A549 (cell line): ENCODE measurements around the gene PPP2R5B. TPM values are rescaled to one million over a fixed set of nuclear protein-coding genes. Genes with fewer than 3 reads are reported as not detected.

Experiments used
- ATAC-seq, 2 experiments: fragments of 200-7000 bp in 1 of 2; fragments of >200 bp in 1 of 2; cut with Nextera tagmentation in 1 of 2; cut with Tn5 transposase in 1 of 2; 3 replicates each; pipeline versions ENCODE4 v1.8.0 to v1.9.1; 2018 to 2020; ENCODE audit warnings: mild to moderate bottlenecking in 1 of 2, moderate library complexity in 1 of 2
- CTCF ChIA-PET: fragments of 300-600 bp; sonication (Branson Sonifier 250); formaldehyde crosslinking; extraction: SDS; loops from one replicate; lab custom pipeline; 2021; ENCODE audit warnings: antibody characterized with exemption, inconsistent platforms; lab: Yijun Ruan, JAX
- POLR2A ChIA-PET: fragments of 350-600 bp; formaldehyde crosslinking; extraction: SDS; loops from one replicate; lab custom pipeline; 2021; ENCODE audit warnings: antibody characterized with exemption, inconsistent platforms; lab: Yijun Ruan, JAX
- DNase-seq, 2 experiments: peaks; one replicate each; pipeline versions ENCODE4 v3.0.0 to v3.0.0-alpha.2; 2011 to 2016; ENCODE audit warnings: low read depth in 1 of 2, low spot score in 1 of 2
- FAIRE-seq: peaks from 2 replicates; lab custom pipeline; 2011; peaks lifted over from hg19 to GRCh38; lab: Jason Lieb, UNC
- H3K27ac ChIP-seq, 2 experiments: fragments of >200 bp; sonication (Bioruptor Twin); formaldehyde crosslinking; 3 replicates each; pipeline ENCODE4 v1.5.1; 2016 to 2017
- H3K4me1 ChIP-seq: fragments of >200 bp; sonication (Bioruptor Twin); formaldehyde crosslinking; 3 replicates; pipeline ENCODE4 v1.6.1; 2016
- H3K4me2 ChIP-seq: fragments of >200 bp; sonication (Bioruptor Twin); formaldehyde crosslinking; 3 replicates; pipeline ENCODE4 v1.6.1; 2016
- H3K4me3 ChIP-seq: fragments of >200 bp; sonication (Bioruptor Twin); formaldehyde crosslinking; 3 replicates; pipeline ENCODE4 v1.5.1; 2016
- H3K9me3 ChIP-seq: fragments of >200 bp; sonication (Bioruptor Twin); formaldehyde crosslinking; 3 replicates; pipeline ENCODE4 v1.6.1; 2016
- BCL3 ChIP-seq: fragments of >200 bp; sonication (Bioruptor Twin); formaldehyde crosslinking; IDR thresholded peaks from 3 replicates; pipeline ENCODE4 v1.6.1; 2016
- BHLHE40 ChIP-seq: IDR thresholded peaks from 2 replicates; pipeline ENCODE4 v1.6.1; 2012; ENCODE audit warnings: low read depth, low read length, inconsistent platforms
- CBX8 ChIP-seq: fragments of 200-600 bp; sonication (generic); IDR thresholded peaks from 2 replicates; pipeline ENCODE4 v1.6.1; 2016
- EHF ChIP-seq: fragments of 250-450 bp; sonication (Bioruptor Pico); IDR thresholded peaks from 2 replicates; pipeline ENCODE4 v1.5.0; 2020; ENCODE audit warnings: mild to moderate bottlenecking
- EP300 ChIP-seq, 2 experiments: fragments of >200 bp; sonication (Bioruptor Twin); formaldehyde crosslinking; IDR thresholded peaks; 2 replicates in 1 of 2; 3 replicates in 1 of 2; pipeline ENCODE4 v1.6.1; 2016 to 2017
- FOSL2 ChIP-seq, 2 experiments: fragments of 450-650 bp in 1 of 2; fragments of >200 bp in 1 of 2; sonication (Bioruptor Twin) in 1 of 2; formaldehyde crosslinking; IDR thresholded peaks; 2 replicates each; pipeline versions ENCODE4 v1.5.0 to v1.6.1; 2016 to 2020; ENCODE audit warnings: mild to moderate bottlenecking in 1 of 2, moderate library complexity in 1 of 2
- FOXS1 ChIP-seq: fragments of 250-450 bp; sonication (Bioruptor Pico); IDR thresholded peaks from 2 replicates; pipeline ENCODE4 v1.5.0; 2020; ENCODE audit warnings: mild to moderate bottlenecking, moderate library complexity
- GATA3 ChIP-seq: IDR thresholded peaks from 2 replicates; pipeline ENCODE4 v1.6.1; 2012; ENCODE audit warnings: borderline replicate concordance
- HOXB13 ChIP-seq: fragments of 250-450 bp; sonication (Bioruptor Pico); IDR thresholded peaks from 2 replicates; pipeline ENCODE4 v1.5.0; 2020; ENCODE audit warnings: low read depth, mild to moderate bottlenecking, moderate library complexity
- JUNB ChIP-seq: fragments of >200 bp; sonication (Bioruptor Twin); formaldehyde crosslinking; IDR thresholded peaks from 2 replicates; pipeline ENCODE4 v1.6.1; 2016
- MAFK ChIP-seq: fragments of 450-650 bp; IDR thresholded peaks from 2 replicates; pipeline ENCODE4 v1.6.1; 2014; ENCODE audit not compliant: partially characterized antibody
- MAX ChIP-seq: IDR thresholded peaks from 2 replicates; pipeline ENCODE4 v1.6.1; 2012
- MAZ ChIP-seq: fragments of 150-350 bp; IDR thresholded peaks from 2 replicates; pipeline ENCODE4 v1.6.1; 2014; ENCODE audit warnings: antibody characterized with exemption, low read depth, low read length, borderline replicate concordance
- POLR2A ChIP-seq: IDR thresholded peaks from 2 replicates; pipeline ENCODE4 v1.6.1; 2012; ENCODE audit warnings: mild to moderate bottlenecking, low read length
- RNF2 ChIP-seq: fragments of 200-600 bp; sonication (generic); IDR thresholded peaks from 2 replicates; pipeline ENCODE4 v1.6.1; 2016; ENCODE audit warnings: low read depth, mild to moderate bottlenecking, antibody characterized with exemption, moderate library complexity, borderline replicate concordance
- SREBF2 ChIP-seq: fragments of 450-650 bp; IDR thresholded peaks from 2 replicates; pipeline ENCODE4 v1.6.1; 2014; ENCODE audit warnings: mild to moderate bottlenecking, moderate library complexity
- TFCP2L1 ChIP-seq: fragments of 250-450 bp; sonication (Bioruptor Pico); IDR thresholded peaks from 2 replicates; pipeline ENCODE4 v1.5.0; 2021; ENCODE audit warnings: mild to moderate bottlenecking
- USF2 ChIP-seq: fragments of 450-650 bp; IDR thresholded peaks from 2 replicates; pipeline ENCODE4 v1.6.1; 2014; ENCODE audit warnings: antibody characterized with exemption
- ZFP36 ChIP-seq: fragments of 450-650 bp; IDR thresholded peaks from 2 replicates; pipeline ENCODE4 v1.6.1; 2014; ENCODE audit warnings: borderline replicate concordance; ENCODE audit not compliant: partially characterized antibody
- WGBS: methylation state at CpG from one replicate; pipeline ENCODE4 v1.1.6; 2017; ENCODE audit errors: missing lambda C conversion rate; 5-methylcytosine and 5-hydroxymethylcytosine counted together
- polyA plus RNA-seq, 4 experiments: library from polyadenylated mRNA; depleted of rRNA in 3 of 4; stranded (reverse); fragments of >200 nt; fragmentation: RNase III in 1 of 4; extraction: RNeasy Plus Mini Kit Qiagen cat#74134 plus additional on column Dnase treatment in 1 of 4; gene quantifications; 2 replicates in 3 of 4; 3 replicates in 1 of 4; pipeline ENCODE4 v1.2.3, GENCODE V29; 2011 to 2017

Gene PPP2R5B
- polyA plus RNA-seq, 2 of the 4 experiments (the other 2 are of a cell fraction): 5.7 to 6.9 TPM

GRCh38 chr11:64898076-64898445 is 26.4 kb upstream of the PPP2R5B start (continued):
- TF ChIP-seq USF2 (no peak), EHF (CRISPR knock-in tag) (no peak), BCL3 (no peak), GATA3 (no peak), ZFP36 (no peak), MAZ (no peak)
- TF ChIP-seq, all 56 proteins: peak for 0

- Histone ChIP-seq H3K4me3 (no peak overlapping the region), H3K27ac (no peak overlapping the region), H3K4me2 (no peak overlapping the region), H3K4me1 (peaks cover 17% of the 10 kb centered on the region), H3K9me3 (no peaks in the 10 kb centered on the region)
- 90% methylated on average over 18 of the region's 19 CpGs for WGBS
- FAIRE-seq (no peak), DNase-seq (no peak), ATAC-seq (no peak)
- CTCF ChIA-PET: interaction anchor here (1.0 to 31.5 kb wide), 7 partner anchors 11 to 108 kb away, joined by 3 to 1607 read pairs (median 14); partner anchors contain the start of genes ATG2A, CDC42BPG and EHD1
- POLR2A ChIA-PET: no interaction called here
- TF ChIP-seq JUNB: no peak
- no peak for TF ChIP-seq POLR2A
- no peak for TF ChIP-seq EP300 (IDR thresholded peaks at IDR 0.05)
- no peak for TF ChIP-seq USF2
- no peak for TF ChIP-seq CBX8
- TF ChIP-seq RNF2: no peak
- TF ChIP-seq SREBF2: no peak
- no peak for TF ChIP-seq HOXB13 (CRISPR knock-in tag)
- TF ChIP-seq ZFP36: no peak
- TF ChIP-seq TFCP2L1 (CRISPR knock-in tag): no peak
- TF ChIP-seq BHLHE40: no peak
Observed at GRCh38 chr11:64898541-64898940, 25.9 kb upstream of the PPP2R5B start.

- DNase-seq (peak; percentile 46 to 59), ATAC-seq (peak in 1 of 2 experiments; percentile 33; a peak in 2 of 6 replicates), FAIRE-seq (no peak)
- WGBS: 65% methylated on average over 14 of the region's 14 CpGs
- Histone ChIP-seq H3K9me3 (no peaks in the 10 kb centered on the region), H3K4me3 (no peak overlapping the region), H3K27ac (peak overlapping the region in 1 of 2 experiments; percentile 64; a peak in 3 of 6 replicates), H3K4me1 (peaks cover 4% of the 10 kb centered on the region; the same call in 2 of the 3 replicates), H3K4me2 (no peak overlapping the region)
- POLR2A ChIA-PET: no interaction called here
- CTCF ChIA-PET: interaction anchor here (0.7 to 31.5 kb wide), 7 partner anchors 10 to 114 kb away, joined by 3 to 1607 read pairs (median 8); partner anchors contain the start of genes ARL2, ATG2A, BATF2 and CDC42BPG
- TF ChIP-seq EHF (CRISPR knock-in tag) (no peak), USF2 (peak; percentile 77), FOXS1 (no peak), MAFK (no peak), MAX (no peak; the same call in 1 of the 2 replicates), CBX8 (no peak), FOSL2 (IDR thresholded peaks at IDR 0.05) (no peak), FOSL2 (CRISPR knock-in tag; IDR thresholded peaks at IDR 0.05) (peak; percentile 62)
Observed at GRCh38 chr11:64900263-64900678, 24.2 kb upstream of the PPP2R5B start.
